Stimulated activated CD4-positive, alpha-beta T cell treated with anti-CD3 and anti-CD28 coated beads, Interleukin-1b, Interleukin-23, amount 100 ng/mL, for 24 hours (primary cell): Measurements from ENCODE around the gene TCF7L1.
A peak's percentile ranks its signal among the peaks of the same experiment; 100 is the strongest.

ENCODE experiments used
- DNase-seq, 4 experiments: peaks; one replicate each; pipeline ENCODE4 v3.0.0-alpha.2; 2020; ENCODE audit warnings: low read depth in 4 of 4, low spot score in 1 of 4

The TCF7L1 gene

GRCh38 chr2:85215448-85216401, 82.5 kb downstream of the TCF7L1 start:
- no peak for DNase-seq

GRCh38 chr2:85216927-85217326, 83.7 kb downstream of the TCF7L1 start:
- DNase-seq, result no peak

- no peak for DNase-seq
Measured at GRCh38 chr2:85221067-85221691, 88.0 kb downstream of the TCF7L1 start.

- no peak for DNase-seq
Measured at GRCh38 chr2:85222792-85223191, 89.6 kb downstream of the TCF7L1 start.

- DNase-seq, result no peak
Measured at GRCh38 chr2:85226783-85227182, 93.6 kb downstream of the TCF7L1 start.

GRCh38 chr2:85230679-85231467, 97.7 kb downstream of the TCF7L1 start:
- DNase-seq, result no peak

GRCh38 chr2:85231468-85231805, 98.2 kb downstream of the TCF7L1 start:
- no peak for DNase-seq

- no peak for DNase-seq
Measured at GRCh38 chr2:85231952-85232351, 98.8 kb downstream of the TCF7L1 start.

- no peak for DNase-seq
Measured at GRCh38 chr2:85234868-85235267, 101.7 kb downstream of the TCF7L1 start.

- no peak for DNase-seq
Measured at GRCh38 chr2:85235281-85235680, 102.1 kb downstream of the TCF7L1 start.

GRCh38 chr2:85236084-85236483, 102.9 kb downstream of the TCF7L1 start:
- DNase-seq, result no peak

- DNase-seq, result no peak
Measured at GRCh38 chr2:85237849-85238565, 104.8 kb downstream of the TCF7L1 start.

GRCh38 chr2:85238607-85239006, 105.4 kb downstream of the TCF7L1 start:
- no peak for DNase-seq

GRCh38 chr2:85239102-85239501, 105.9 kb downstream of the TCF7L1 start:
- no peak for DNase-seq

- DNase-seq, result no peak
Measured at GRCh38 chr2:85240055-85240454, 106.9 kb downstream of the TCF7L1 start.

- DNase-seq, result no peak
Measured at GRCh38 chr2:85242321-85242720, 109.1 kb downstream of the TCF7L1 start.

- DNase-seq, result peak in 2 of 4 experiments; percentile 4 to 15
Measured at GRCh38 chr2:85243101-85244072, 110.2 kb downstream of the TCF7L1 start.

- no peak for DNase-seq
Measured at GRCh38 chr2:85244828-85245227, 111.6 kb downstream of the TCF7L1 start.

GRCh38 chr2:85245891-85246290, 112.7 kb downstream of the TCF7L1 start:
- DNase-seq, result no peak

GRCh38 chr2:85246348-85246747, 113.2 kb downstream of the TCF7L1 start:
- no peak for DNase-seq
